Activated CD8-positive, alpha-beta memory T cell treated with anti-CD3 and anti-CD28 coated beads, Interleukin-2, amount 50 U/mL, for 48 hours (primary cell): ENCODE data around the gene HSPA9.

ENCODE experiments used
- DNase-seq: peaks from one replicate; pipeline ENCODE4 v3.0.0-alpha.2; 2020

HSPA9 gene

DNA sequence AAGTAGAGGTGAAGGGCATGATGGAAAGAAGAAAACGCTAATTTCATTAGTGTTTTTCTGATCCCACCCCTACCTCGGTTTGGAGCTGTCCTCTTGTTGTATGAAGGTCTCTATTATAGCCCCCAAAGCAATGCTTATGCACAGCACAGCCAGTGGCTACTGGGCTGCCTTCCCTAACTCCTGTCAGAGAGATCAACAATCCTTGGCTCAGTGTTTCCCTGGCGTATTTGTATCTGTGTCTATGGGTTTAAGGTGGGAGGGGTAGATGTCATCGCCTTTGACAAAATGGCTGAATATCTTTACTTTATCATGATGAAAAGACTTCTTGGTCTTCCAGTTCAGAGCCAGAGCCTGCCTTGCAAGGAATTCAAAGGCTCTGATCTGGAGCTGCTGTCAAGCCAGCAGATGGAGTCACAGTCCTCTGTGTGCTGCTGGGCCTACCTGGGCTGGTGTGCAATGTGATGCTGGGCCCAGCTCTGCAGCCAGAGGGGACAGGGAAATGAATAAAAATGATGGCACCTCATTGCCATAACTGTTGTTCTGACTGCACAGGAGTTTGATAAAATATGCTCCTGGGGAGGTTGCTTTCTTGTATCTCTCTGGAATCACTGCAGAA lies 20.1 kb upstream of the HSPA9 start:
- no peak for DNase-seq

DNA sequence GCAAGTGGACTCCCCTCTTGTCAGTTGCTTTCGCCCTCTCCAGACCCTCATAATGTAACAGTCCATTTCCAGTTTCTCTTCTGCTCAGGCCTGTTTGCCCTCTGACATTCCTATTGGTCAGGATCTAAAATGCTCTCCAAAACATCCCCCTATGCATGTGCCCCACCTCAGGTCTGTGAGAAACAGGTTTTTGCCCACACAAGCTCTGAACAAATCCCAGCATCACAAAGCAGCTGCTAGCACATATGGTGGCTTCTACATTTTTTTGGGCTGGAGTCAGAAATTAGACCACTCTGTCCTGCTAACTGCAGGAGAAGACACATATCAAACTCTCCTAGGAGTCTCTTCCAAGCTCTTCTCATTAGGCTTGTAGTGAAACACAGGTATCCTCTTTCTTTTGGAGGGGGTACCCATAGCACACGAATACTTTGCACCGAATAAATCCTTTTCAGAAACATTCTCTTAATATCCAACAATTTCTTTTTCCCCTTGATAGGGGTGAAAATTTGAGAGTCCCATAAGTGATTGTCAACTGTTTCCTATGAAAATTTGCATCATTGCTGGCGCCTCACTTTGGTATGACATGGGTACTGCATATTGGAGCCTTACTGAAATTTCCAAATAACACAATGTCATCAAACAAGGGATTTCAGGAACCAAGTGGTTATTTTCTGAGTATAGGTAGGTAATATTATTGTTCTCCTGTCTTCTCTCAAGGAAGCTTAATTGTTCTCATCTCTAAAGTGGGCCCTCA lies 19.3 kb upstream of the HSPA9 start:
- no peak for DNase-seq

DNA sequence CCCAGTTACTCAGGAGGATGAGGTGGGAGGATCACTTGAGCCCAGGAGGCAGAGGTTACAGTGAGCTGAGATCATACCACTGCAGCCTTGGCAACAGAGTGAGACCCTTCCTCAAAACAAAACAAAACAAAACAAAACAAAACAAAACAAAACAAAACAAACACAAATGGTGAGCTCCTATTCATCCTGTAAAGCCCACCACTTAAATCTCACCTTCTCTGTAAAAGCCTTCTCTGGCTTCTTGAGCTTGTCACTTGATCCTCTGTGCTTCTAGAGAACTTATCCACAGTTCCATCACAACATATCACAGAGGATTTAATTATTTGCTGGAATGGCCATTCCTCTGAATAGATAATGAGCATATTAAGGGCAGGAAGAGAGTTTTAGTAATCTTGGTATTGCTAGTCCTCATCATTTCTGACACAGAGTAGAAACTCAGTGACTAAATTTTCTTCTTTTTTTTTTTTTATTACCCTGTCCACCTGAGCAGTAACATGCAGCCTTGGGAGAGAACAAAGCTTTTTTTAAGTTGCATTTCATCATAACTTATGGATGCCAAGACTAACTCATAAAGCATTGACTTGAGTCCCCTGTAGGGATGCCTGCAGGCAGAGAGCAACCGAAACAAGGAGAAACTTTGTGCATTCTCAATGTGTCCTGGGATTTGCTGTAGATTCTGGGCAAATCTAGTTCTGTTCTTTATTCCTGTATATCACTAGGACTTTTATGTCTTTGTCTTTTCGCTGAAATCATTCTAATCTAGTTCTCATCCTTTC lies 13.0 kb upstream of the HSPA9 start:
- no peak for DNase-seq

DNA sequence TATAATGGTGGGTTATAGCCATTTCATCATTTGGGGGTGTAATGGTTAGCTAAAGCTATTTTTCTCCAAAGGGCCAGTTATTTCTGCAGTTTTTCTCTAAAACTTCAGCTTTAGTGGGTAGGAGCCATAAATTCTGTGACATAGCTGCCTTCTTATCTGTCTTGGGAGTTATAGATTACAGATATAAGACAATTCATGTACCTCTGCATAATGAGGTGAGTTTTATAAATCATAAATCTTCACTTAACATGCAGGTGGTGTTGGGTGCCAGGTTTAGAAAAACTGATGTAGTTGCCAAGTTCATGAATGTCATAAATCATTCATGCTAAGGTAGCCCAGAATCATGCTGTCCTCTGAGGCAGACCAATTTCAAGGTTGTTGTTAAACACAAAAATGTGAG lies 10.0 kb upstream of the HSPA9 start:
- DNase-seq = no peak

DNA sequence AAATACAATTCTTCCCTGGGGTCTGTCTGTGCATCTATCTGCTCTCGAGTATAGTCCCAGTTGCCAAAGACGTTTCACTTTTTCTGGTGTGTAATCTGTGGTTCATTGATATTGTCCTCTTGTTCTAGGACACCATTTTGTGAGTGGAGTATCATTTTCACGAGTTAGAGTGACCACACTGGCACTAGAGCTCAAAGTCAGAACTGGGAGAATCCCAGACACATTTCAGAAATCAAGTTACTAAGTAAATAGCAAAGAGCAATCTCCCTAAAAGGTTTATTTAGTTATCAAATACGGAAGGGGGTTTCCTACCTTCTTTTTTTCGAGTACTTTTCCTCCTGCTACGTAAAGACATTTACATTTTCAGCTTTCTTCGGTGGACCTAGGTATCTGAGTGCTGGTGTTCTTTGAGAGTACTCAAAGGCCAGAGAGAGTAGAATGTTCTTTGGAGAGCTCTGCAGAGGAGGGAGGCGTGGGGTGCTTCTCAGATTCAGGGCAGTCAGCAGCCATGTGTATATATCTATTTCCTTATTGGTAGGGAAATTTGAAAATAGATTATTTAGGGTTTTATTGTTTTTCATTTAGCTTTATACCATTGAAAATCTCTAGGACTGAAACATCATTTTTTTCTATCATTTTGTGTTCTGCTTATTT lies 8.9 kb upstream of the HSPA9 start:
- no peak for DNase-seq

DNA sequence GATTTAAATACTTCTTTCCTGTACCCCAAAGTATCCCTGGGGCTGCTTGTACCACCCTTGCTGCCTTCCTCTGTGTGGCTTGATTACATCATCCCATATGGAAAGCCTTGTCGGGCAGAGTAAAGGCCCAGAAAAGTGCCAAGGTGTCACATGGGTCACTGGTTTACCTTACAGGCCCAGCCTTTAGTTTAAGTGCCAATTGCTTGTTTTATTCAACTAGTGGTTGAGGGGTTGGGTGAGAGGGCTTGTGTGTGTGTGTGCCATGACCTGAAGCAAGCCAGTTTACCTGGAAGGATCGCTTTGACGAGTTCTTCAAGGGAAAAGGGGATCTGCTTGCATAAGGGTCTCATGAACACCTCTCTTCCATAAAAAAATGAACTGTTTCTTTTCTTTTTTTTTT lies 7.8 kb upstream of the HSPA9 start:
- DNase-seq = no peak

DNA sequence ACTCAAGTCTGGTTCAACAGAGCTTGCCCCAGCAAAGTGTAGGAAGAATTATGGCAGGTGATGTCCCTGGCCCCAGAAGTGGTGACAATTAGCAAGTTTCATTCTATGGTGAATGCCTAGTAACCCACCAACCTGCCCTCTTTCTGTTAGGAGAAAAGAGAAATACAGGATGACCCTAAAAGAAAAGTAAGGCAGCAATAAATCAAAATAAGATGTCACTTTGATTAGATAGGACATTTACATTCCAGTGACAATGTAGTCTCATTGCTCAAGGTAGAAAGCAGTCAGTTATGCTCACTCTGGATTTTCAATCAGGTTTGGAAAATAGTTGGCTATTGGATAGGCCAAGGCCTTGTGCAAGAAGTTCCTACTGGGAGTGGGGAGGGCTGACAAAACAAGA lies 5.6 kb upstream of the HSPA9 start:
- DNase-seq = no peak

DNA sequence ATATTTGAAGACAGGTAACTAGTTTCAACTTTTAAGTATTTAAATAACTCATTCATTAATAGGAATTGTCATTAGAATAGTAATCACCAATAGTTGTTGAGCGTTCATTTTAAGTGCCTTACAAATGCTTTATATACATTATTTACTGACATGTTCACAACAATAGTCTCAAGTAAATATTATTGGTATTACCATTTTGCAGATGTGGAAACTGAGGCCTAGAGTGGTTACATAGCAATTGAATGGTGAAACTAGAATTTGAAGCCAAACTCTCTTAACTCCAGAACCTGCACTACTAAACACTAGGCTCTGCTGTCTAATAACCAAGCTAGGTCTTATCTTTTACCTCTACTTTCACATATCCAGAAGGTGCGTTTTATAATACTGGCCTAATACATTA lies 4.8 kb upstream of the HSPA9 start:
- no peak for DNase-seq

DNA sequence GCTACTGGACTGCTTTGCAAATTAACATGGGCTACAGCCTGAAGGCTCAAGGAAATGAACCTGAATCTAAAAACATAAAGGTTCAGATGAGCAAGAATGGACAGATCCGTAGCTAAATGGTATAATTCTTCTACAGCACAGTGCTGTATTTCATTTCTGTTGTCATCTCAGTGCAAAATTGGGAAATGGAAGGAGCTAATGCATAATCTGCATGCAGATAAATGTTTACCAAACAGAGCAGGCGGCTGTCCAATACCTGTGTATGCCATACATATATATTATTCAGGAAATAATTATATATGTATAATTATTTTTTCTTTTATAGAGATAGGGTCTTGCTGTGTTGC lies 4.3 kb upstream of the HSPA9 start:
- DNase-seq = no peak

DNA sequence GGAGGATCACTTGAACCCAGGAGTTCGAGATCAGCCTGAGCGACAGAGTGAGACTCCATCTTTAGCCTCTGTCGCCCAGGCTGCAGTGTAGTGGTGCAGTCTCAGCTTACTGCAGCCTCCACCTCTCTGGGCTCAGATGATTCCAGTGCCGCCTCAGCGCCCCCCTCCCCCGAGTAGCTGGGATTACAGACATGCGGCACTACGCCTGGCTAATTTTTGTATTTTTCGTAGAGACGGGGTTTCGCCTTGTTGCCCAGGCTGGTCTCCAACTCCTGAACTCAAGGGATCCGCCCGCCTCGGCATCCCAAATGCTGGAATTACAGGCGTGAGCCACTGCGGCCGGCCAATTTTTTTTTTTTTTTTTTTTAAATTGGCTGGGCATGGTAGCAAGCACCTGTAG lies 2.3 kb upstream of the HSPA9 start:
- DNase-seq = no peak

DNA sequence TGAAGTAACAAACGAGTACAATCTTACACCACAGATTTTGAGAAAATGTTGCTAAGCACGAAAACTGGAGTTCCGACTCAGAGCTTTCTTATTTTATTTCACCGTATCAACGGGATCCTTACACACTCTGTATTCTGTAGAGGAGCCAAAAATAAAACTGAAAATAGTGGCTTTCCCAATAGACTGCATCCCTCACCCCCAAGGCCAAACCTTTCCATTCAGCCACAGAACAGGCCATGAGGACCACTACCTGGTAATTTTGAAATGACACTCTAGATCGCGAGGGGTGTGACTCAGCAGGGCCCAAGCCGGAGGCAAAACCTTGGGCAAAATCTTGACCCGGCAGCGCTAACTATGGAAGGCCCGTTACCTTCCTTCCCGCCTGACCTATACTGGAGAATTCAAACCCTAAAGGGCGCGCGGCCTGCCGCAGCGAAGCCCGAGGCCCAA lies 432 bp downstream of the HSPA9 start:
- no peak for DNase-seq

DNA sequence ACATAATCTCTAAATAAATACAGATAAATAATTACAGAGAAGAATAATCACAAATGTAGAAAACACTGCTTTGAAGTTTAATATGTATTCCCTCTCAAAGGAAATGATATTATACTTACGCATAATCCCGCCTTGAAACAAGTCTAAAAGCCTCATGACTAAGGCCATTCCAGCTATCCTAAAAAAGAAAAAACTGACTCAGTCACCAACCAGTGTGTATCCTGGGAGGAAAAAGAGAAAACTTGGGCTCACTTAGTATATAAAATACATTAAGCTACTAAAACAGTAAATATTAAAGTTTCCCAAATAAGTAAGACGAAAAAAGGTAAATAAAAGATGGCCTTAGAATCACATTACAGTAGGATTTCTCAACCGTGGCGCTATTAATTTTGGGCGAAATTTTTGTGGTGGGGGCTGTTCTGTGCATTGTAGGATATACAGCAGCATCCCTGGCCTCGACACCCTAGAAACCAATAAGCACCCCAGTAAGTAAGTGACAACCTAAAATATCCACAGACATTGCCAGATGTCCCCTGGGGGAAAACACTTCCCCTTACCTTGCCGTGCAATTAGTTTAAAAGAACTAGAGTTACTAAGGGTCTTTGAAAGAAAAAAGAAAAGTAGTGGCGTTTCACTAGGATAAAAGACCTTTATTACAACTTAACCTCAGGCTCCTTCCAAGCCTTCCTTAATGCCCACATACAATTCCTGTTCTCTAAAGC lies 1.1 kb downstream of the HSPA9 start:
- no peak for DNase-seq

DNA sequence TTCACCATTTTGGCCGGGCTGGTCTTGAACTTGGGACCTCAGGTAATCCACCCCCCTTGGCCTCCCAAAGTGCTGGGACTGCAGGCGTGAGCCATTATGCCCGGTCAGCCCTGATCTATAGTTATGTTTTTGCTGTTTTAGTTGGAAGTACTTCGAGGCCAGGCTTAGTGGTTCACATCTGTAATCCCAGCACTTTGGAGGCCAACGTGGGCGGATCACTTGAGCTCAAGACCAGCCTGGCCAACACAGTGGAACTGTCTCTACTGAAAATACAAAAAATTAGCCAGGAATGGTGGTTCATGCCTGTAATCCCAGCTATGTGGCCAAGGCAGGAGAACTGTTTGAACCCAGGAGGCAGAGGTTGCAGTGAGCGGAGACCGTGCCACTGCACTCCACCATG lies 2.0 kb downstream of the HSPA9 start:
- DNase-seq = no peak

DNA sequence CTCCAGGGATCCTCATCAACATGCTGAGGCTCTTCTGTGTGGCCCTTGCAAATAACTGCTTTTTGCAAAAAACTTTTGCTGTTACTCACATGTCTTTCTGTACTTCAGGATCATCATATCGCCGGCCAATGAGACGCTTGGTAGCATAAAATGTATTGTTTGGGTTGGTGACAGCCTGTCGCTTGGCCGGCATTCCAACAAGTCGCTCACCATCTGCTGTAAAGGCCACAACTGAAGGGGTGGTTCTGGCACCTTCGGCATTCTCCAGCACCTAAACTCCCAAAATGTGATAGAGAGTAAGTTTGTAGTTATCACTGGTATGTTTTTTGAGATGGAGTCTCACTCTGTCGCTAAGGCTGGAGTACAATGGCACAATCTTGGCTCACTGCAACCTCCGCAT lies 4.3 kb downstream of the HSPA9 start:
- no peak for DNase-seq

DNA sequence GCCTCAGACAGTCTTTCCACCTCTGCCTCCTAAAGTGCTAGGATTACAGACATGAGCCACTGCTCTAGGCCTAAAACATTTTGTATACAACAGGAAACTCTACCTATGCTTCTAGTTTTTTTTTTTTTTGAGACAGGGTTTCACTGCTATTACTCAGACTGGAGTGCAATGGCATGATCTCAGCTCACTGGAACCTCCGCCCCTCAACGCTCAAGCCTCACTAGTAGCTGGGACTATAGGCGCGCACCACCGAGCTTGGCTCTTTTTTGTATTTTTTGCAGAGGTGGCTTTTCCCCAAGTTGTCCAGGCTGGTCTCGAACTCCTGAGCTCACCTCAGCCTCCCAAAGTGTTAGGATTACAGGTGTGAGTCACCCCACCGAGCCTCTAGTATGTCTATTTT lies 5.4 kb downstream of the HSPA9 start:
- DNase-seq = no peak

DNA sequence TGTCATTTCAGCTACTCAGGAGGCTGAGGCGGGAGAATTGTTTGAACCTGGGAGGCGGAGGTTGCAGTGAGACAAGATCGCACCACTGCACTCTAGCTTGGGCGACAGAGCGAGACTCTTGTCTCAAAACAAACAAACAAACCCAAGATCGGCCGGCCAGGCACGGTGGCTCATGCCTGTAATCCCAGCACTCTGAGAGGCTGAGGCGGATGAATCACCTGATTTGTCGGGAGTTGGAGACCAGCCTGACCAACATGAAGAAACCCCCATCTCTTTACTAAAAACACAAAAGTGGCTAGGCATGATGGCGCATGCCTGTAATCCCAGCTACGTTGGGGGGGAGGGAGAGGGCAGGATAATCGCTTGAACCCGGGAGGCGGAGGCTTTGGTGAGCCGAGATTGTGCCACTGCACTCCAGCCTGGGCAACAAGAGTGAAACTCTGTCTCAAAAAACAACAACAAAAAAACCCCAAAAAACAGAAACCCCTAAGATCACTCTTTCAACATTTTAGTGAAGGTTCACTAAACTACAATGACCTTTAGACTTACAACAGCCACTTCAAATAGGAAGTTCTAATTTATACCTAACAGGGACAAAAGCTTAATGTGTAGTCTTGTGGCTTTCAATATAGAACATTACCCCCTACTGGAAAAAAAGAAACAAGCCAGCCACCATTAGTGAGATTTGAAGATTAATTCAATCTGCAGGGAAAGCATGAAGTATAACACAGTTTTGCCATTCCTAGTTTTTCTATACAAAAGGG lies 7.0 kb downstream of the HSPA9 start:
- no peak for DNase-seq

DNA sequence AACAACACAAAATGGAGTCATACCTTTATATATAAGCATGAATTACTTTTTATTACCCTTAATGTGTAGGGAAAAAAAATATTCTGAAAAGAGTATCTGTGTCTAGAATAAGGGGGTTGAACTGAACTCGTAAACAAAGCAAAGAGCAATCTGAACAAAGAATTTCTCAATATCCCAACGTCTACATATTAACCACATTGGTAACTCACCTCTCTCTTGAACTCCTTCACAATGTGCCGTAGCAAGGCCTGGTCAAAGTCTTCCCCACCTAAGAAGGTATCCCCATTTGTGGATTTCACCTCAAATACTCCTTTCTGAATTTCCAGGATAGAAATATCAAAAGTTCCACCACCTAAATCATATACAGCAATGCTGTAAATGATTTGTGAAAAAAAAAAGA lies 8.4 kb downstream of the HSPA9 start:
- no peak for DNase-seq

DNA sequence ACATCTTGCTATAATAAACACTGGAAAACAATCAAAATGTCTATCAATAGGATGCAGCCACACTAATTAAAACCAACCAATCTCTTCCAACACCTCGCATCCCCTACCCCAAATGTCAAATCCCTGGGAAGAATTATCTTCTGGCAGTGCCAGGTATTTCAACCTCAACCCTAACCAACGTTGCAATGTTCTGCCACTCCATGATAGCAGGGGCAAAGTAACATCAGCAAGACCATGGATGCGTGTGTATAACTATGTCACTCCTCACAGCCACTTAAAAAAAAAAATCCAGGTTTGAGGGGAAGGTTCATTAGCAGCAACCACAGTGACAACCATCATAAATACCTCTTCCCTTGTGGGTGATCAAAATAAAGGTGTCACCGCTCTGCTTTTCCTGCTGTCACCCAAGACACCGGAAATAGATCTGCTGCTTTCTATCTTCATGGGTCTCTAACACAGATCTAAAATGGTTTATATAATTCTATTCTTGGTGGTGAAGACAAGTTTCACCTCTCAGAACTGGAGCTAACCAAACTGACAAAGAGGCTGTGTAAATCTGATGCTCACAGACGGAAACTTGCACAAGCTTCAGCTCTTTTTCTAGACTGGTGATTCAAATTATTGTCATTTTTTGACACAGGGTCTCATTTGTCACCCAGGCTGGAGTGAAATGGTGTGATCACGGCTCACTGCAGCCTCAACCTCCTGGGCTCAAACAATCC lies 9.9 kb downstream of the HSPA9 start:
- no peak for DNase-seq

DNA sequence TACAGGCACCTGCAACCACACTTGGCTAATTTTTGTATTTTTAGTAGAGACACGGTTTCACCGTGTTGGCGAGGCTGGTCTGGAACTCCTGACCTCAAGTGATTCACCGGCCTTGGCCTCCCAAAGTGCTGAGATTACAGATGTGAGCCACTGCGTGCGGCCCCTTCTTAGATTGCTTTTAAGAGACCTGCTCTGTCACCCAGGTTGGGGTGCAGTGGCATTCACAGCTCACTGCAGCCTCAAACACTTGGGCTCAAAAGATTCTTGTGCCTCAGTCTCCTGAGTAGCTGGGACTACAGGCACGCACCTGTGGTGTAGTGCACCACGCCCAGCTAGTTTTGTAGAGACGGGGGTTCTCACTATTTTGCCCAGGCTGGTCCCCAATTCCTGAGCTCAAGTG lies 11.0 kb downstream of the HSPA9 start:
- DNase-seq = no peak

DNA sequence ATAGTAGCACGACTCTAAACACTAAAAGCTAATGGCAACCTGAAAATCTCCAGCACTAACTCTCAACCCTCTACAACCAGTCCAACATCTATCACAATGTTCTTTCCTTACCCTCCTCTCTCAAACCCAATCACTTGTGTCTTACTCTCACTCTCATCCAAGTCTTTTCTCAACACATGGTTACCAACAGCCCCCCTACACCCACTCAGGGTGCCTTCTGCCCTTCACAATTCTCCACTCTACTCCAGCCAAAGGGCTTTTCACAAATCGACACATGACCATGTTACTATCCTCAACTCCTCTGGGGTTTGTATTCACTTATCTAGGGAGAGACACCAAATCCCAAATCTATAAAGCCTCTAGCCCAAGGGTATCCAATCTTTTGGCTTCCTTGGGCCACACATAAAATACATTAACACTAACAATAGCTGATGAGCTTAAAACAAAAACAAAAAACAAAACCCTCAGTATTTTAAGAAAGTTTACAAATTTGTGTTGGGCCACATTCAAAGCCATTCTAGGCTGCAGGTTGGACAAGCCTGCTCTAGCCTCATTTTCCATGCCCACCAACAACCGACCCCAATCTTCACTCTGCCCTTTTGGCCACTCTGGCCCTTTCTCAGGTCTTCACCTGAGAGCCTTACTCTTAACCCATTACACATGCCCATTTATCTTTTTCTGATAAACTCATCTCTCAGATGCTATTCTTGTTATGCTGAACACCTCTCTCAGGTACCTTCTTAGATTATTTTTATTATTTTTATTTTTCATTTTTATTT lies 11.7 kb downstream of the HSPA9 start:
- no peak for DNase-seq

DNA sequence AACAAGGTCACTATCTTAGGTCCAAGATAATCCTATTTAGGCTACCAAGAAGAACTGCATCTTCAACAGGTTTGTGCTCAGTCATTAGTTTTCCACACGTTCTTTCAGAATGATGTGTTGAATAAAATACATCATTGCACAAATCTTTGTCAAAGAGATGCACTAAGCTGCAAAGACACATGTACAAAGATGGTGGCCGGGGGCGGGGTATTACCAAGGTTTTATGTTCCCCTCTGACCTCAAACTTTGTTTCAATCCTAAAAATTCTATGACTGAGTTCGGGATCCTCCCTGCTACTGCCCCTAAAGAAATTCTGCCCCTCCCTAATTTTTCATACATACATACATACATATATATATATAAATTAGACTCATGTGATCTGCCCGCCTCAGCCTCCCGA lies 14.2 kb downstream of the HSPA9 start:
- DNase-seq = no peak
